HL-60/S4 (cell line): ENCODE data around the gene METTL13.

Experiments
- in situ Hi-C: fragments of 300-500 bp; cut with MboI; formaldehyde crosslinking; loops from 2 replicates; pipeline ENCODE4 v1.14.3; 2022; ENCODE audit warnings: low sequenced_read_pairs

METTL13 gene

DNA sequence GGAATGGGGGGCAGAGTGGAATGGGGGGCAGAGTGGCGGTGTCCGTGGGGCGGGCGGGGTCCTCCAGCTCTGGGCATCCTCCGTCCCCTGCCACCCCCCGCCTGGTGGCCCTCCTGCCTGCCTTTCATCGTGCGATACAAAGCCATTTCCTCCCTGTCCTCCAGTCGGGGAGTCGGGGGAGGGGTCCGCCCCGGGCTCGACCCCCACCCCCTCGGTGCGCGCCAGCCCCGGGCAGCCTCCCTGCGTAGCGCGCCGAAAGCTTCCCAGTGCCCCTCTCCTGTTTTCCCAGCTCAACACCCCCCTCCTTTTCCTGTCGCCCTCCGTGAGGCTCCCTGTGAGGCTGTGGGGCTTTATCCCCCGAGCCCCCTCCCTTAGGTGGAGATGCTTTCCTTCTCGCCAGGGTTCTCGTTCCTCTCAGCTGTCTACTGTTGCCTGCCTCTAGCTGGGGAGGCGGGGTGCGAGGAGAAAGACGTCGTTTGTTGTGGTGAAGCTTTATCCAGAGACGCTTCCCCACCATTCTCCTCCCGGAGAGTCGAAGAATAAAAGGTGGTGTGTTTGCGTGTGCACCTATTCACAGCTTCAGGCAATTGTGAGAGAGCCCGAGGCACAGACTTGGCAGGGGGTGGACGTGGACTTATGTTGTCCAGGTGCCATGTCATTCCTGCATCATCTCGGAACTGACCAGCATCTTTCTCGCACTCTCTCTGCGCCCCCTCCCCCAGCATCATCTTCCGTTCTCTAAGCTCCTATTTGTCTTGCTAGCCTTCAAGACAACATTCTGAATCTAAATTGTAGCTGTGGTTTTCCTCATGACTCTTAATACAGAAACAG, 60.7 kb downstream of the METTL13 start:
- in situ Hi-C loops: no loop called here

DNA sequence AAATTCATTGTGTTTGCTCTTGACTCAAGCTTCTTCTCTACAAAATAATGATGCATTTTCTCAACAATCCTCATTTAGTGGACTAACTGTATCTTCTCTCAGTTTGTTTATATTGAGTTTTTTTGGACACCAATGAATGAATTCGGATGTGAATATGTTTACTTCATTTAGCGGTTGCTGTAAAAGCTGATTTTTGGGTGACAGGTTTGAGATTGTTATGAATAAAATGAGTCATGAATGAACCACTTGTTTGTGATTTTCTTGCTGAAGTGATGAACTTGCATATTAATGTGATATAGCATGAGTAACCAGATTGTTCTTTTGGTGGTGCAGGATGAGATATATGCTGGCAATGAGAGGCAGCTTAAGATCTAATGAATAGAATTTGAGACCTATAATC, 62.9 kb downstream of the METTL13 start:
- in situ Hi-C loops: no loop called here

GRCh38 chr1:171845998-171846397, 64.5 kb downstream of the METTL13 start:
- in situ Hi-C loops: no loop called here
